GM12864 (cell line): Measurements from ENCODE around the gene ANAPC16.
"Not testable (repeated sequence)": the region's sequence is repeated elsewhere in the genome, so short reads cannot be mapped to it uniquely, and the experiment has no call there.

Source experiments
- DNase-seq: peaks from one replicate; pipeline ENCODE4 v3.0.0-alpha.2; 2011; ENCODE audit warnings: low read depth
- H3K4me3 ChIP-seq: 2 replicates; pipeline ENCODE4 v1.5.1; 2011; ENCODE audit warnings: mild to moderate bottlenecking, low read depth, low read length, control low read depth
- TF ChIP-seq, protein P1 (sequence below): IDR thresholded peaks from 2 replicates; pipeline ENCODE4 v1.5.1; 2011; ENCODE audit warnings: low read depth, mild to moderate bottlenecking, moderate library complexity, low read length, control low read depth, inconsistent platforms; ENCODE audit errors: missing control alignments

The ANAPC16 gene

GRCh38 chr10:72263613-72264241, 47.9 kb downstream of the ANAPC16 start:
- no peak overlapping the region for H3K4me3 ChIP-seq

DNA sequence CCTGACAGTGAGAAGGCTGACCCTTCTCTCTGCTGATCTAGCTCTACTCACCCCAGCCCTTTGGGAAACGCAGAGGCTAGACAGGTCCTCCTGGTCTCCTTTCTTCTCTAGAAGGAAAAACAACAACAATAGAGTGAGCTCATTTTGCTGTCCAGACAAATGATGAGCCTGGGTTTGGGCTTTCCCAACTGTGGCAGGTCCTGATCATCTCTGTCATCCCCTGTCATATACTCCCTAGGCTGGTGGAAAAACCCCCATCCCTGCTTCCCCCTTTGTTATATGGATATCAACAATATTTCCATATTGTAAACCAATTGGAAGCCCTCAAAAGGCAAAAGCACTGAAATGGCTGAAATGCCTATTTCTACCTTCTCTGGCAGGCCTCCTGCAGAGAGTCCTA, 48.7 kb downstream of the ANAPC16 start:
- no peak for DNase-seq
- no peak overlapping the region for H3K4me3 ChIP-seq
- TF ChIP-seq, protein P1, sequence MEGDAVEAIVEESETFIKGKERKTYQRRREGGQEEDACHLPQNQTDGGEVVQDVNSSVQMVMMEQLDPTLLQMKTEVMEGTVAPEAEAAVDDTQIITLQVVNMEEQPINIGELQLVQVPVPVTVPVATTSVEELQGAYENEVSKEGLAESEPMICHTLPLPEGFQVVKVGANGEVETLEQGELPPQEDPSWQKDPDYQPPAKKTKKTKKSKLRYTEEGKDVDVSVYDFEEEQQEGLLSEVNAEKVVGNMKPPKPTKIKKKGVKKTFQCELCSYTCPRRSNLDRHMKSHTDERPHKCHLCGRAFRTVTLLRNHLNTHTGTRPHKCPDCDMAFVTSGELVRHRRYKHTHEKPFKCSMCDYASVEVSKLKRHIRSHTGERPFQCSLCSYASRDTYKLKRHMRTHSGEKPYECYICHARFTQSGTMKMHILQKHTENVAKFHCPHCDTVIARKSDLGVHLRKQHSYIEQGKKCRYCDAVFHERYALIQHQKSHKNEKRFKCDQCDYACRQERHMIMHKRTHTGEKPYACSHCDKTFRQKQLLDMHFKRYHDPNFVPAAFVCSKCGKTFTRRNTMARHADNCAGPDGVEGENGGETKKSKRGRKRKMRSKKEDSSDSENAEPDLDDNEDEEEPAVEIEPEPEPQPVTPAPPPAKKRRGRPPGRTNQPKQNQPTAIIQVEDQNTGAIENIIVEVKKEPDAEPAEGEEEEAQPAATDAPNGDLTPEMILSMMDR, result no peak

More at GRCh38 chr10:72263613-72264241, 47.9 kb downstream of the ANAPC16 start:
- TF ChIP-seq, protein P1, result no peak
- no peak for DNase-seq

- no peak for DNase-seq
- H3K4me3 ChIP-seq, result no peak overlapping the region
- TF ChIP-seq, protein P1, result no peak
Observed at GRCh38 chr10:72265508-72265907, 49.7 kb downstream of the ANAPC16 start.

DNA sequence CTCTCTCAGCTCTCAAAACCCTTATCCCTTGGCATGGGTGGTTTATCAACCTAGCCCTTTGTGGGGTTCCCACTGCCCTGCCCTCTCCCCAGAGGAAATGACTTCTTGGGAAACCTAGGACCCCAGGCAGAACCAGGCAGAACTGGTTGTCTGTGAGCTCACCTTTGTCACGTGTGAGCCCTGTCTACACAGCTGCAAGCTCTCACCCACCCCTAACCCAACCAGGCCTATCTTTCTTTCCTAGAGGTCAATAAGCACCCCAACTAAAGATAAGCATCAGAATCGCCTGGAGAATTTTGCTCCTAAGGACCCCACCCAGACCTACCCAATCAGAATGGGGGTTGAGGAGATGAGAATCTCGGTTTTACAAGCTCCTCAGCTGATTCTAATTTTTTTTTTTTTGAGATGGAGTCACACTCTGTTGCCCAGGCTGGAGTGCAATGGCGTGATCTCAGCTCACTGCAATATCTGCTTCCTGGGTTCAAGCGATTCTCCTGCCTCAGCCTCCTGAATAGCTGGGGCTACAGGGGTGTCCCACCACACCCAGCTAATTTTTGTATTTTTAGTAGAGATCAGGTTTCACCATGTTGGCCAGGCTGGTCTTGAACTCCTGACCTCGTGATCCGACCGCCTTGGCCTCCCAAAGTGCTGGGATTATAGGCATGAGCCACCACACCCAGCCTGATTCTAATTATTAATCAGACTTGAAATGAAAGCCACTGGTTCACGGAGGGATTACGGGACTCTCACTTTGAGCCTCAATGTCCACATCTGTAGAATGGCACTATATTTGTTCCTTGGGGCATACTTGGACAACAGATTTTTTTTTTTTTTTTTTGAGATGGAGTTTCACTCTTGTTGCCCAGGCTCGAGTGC, 50.4 kb downstream of the ANAPC16 start:
- TF ChIP-seq, protein P1, result no peak
- no peak for DNase-seq
- no peak overlapping the region for H3K4me3 ChIP-seq

DNA sequence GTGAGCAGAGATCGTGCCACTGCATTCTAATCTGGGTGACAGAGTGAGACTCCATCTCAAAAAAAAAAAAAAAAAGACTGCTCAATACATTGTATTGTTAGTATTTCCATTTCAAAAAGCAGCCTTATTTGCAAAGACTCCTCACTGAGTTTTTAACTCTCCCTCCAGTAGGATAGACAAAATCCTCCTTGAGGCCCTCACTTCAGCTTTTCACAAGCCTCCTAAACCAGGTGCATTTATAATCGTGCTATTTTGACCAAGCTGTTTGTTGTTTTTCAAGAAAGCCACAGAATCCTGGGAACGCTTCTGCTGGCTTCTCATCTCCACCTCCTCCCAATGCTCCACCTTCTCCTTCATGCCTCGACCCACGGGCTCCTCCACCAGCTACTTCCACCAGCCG, 51.6 kb downstream of the ANAPC16 start:
- no peak overlapping the region for H3K4me3 ChIP-seq
- TF ChIP-seq, protein P1, result no peak
- no peak for DNase-seq

DNA sequence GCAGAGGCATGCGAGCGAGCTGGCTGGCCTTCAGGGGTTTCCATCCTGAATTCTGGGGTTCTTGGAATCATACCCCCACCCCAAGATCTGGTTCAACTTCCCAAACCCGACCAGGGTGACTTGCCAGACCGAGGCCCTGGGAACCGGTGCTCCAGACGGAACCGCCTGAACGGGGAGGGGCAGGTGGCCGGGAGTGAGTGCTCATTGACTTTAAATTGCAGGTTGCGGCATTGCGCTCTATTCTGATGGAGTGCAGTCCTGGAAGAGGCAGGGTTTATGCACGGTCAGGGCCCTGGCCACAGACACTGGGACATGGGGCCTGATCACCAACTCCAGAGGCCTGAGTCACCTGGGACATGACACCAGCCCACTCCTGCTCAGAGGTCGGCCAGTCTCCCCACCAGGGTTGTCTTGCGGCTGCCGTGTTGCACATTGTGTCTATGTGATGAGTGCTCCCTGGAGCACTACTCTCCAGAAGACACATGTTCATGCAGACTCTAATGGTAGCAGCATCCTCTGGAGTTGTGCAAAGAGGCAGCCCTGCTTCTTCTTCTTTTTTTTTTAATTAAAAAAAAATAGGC, 52.1 kb downstream of the ANAPC16 start:
- H3K4me3 ChIP-seq, result no peak overlapping the region
- TF ChIP-seq, protein P1, result no peak
- DNase-seq, result no peak

- H3K4me3 ChIP-seq, DNase-seq: not testable (repeated sequence)
Observed at GRCh38 chr10:72268475-72269200, 52.8 kb downstream of the ANAPC16 start.
